GM12872 (cell line): ENCODE data around the gene ZDHHC1.
A peak's percentile ranks its signal among the peaks of the same experiment; 100 is the strongest.

Source experiments
- TF ChIP-seq, protein P1 (sequence below): IDR thresholded peaks from 3 replicates; pipeline ENCODE4 v1.5.1; 2011; ENCODE audit warnings: low read depth, mild to moderate bottlenecking, low read length, moderate library complexity; ENCODE audit not compliant: insufficient read depth

Gene ZDHHC1

DNA sequence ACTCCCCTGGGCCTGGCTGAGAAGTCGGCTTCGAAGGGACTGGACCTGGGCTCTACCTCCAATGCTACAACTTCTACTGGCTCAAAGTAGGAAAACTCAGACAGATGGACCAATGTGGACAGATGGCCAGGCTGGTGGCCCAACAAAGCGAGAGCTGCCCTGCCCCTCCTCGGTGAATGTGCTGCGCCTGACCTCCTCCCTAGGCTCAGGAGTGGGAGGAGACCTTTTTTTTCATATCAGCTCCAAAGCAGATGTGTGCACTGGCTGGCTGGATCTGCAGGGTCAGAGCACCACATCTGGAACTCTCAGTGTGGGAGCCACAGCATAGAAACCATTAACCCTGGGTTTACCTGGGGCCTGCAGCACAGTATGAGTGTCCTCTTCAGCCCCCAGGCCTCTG lies 43.9 kb upstream of the ZDHHC1 start:
- TF ChIP-seq, protein P1, sequence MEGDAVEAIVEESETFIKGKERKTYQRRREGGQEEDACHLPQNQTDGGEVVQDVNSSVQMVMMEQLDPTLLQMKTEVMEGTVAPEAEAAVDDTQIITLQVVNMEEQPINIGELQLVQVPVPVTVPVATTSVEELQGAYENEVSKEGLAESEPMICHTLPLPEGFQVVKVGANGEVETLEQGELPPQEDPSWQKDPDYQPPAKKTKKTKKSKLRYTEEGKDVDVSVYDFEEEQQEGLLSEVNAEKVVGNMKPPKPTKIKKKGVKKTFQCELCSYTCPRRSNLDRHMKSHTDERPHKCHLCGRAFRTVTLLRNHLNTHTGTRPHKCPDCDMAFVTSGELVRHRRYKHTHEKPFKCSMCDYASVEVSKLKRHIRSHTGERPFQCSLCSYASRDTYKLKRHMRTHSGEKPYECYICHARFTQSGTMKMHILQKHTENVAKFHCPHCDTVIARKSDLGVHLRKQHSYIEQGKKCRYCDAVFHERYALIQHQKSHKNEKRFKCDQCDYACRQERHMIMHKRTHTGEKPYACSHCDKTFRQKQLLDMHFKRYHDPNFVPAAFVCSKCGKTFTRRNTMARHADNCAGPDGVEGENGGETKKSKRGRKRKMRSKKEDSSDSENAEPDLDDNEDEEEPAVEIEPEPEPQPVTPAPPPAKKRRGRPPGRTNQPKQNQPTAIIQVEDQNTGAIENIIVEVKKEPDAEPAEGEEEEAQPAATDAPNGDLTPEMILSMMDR: no peak

DNA sequence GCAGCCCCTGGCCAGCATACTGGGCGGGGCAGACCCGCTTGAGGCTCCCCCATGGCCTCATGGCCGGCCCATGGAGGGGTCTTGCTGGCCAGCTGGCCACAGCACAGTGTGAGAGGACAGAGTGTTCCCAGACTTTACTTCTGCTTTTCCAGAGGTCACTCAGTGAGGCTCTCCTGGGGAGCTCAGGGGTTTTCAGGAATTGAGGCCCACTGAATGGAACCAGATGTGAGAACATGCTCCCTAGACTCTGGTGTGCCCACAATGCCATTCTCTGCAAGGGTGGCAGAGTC lies 43.5 kb upstream of the ZDHHC1 start:
- TF ChIP-seq, protein P1: no peak

DNA sequence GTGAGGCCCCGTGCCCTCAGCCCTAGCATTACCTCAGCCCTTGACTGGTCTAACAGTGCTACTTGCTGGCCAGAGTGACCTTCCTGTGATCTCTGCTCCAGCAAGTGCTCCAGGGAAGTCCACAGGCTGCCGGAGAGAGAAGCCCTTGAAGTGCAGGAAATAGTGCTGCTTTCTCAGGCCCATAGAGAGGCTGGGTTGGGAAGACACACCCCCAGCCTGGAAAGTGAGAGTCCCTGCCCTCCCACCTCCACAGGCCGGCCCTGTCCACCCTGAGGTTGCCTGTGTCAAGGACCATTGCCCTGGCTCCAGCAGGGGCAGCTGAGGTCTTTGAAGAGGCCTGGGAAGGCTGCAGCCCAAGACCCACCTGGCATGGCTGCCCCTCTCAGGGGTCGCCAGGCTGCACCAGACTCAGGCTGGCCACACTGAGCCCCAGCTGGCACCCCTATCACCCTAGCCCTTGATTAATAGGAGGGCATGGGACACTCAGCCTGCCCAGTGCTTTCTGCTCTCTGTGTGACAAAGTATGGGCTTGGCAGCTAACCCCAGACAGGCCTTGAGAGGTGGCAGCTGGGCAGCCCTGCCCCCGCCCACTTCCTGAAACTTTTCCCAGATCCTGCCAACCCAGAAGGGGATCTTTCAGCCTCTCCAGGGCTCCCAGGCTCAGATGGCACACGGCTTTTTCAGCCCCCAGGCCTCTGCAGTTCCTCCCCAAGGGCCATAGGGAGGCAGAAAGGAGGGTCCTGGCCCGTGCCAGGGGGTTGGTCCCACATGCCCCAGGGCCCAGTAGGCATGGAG lies 43.0 kb upstream of the ZDHHC1 start:
- TF ChIP-seq, protein P1: no peak

DNA sequence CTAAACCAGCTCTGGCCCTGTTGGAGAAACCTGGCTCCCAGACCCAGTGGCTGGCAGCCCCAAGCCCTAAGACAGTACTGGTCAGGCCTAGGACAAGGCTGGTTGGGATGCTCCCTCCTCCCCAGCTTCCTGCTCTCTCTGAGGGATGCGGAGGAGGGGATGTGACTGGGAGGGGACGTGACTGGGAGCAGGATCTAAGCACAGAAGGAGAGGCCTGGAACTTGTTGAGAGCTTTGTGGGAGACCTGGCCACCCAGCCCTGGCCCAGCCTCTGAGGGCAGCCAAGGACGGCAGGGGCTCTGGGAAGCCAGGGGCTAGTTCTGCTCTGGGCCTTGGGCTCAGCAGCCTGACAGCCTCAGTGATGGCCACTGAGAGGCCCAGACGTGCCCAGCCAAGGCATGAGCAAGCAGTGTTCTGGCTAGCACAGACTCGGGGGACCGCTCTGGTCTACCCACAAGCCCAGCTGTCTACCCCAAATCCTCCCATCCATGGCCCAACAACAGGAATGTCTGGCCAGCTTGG lies 41.9 kb upstream of the ZDHHC1 start:
- TF ChIP-seq, protein P1: no peak

DNA sequence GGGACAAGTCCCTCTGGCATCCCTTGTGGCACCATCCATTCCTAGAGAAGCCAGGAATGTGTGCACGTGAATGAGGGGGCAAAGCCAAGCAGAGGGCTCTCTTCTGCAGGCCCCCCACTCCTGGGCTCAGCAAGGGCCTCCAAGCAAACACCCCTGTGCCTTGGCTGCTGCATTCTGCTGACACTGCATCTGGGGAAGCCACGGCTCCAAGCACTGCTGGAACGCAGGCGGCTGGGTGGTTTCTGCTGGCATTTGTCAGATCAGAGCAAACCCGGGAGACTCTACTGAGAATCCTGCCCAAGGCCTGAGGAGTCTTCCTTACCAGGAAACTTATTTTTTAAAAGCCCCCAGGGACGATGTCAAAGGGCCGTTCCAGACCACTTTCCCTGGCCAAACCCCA lies 41.3 kb upstream of the ZDHHC1 start:
- TF ChIP-seq, protein P1: no peak

DNA sequence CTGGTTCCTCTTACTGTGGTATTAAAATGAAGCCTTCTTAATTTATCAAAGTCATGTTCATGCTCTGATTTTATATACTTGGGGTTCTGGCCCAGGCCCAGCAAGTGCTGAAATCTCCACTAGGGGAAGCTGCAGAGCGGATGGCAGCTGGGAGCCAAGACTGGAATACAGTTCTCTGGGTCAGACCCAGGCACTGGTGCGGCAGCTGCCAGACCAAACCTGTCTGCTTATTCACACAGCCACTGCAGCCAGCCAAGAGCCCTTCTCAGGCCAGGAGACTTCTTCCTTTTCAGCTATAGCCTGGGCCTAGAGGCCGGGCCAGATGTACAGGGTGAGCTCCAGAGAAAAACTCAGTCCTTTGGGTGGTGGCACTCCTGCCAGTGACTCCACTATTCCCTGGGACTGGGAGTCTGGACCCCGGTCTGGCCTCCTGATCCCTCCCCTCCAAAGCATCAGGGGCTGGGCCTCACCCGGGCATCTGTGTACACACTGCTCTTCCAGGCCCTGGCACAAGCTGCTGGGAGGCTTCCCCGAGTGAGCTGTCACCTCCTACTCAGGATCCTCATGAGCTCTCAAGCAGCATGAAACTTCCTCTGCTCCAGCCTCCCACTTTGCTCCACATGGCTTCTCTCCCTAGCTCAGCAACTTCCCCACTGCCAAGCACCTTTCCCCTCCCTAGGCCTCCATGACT lies 40.3 kb upstream of the ZDHHC1 start:
- TF ChIP-seq, protein P1: 0 out of 3 replicates have a peak, but pooled peaks have one; percentile 24

DNA sequence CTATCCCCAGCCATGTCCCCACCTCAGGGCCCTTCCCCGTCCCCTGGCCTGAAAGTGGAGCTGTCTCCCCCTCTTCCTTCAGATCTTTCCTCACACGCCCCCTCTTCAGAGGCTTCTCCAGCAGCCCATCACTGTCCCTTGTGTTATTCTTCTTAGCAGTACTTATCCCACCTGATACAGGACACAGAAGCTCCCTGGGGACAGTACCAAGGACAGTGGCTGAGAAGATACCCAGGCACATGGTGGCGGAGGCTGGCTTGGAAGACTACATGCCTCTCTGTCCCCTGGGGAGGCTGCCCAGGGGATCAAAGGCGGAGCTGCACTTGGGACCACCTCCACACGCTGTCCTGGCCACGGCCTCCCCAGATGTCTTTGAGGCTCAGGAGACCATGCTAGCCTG lies 38.6 kb upstream of the ZDHHC1 start:
- TF ChIP-seq, protein P1: no peak
